DMS 273 treated with DMSO at 0.1 percent for 48 hours (cell line): ENCODE results near the gene ACP3.

Source experiments
- DNase-seq: peaks from one replicate; lab custom pipeline; 2025; lab: John Stamatoyannopoulos, UW

ACP3 gene

GRCh38 chr3:132318451-132318850, 1.2 kb downstream of the ACP3 start:
- peak; percentile 53 for DNase-seq

DNA sequence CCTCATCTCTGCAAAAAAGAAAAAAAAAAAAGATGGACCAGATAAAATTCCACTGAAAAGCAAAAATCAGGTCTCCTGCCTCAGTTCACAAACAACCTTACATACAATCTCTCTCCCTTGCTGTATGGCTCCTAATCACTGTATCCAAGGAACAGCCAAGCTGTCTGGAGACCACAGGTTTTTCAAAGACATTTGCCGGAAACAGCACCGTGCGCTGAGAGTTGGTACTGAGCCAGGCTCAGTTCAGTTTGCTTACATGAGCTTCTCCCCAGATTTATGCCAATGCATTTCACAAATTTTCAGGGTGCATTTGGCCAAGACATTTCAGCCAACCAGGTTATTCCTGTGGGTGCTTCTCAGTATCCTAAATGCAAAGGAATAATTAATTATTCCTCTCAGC, 4.1 kb downstream of the ACP3 start:
- no peak for DNase-seq

DNA sequence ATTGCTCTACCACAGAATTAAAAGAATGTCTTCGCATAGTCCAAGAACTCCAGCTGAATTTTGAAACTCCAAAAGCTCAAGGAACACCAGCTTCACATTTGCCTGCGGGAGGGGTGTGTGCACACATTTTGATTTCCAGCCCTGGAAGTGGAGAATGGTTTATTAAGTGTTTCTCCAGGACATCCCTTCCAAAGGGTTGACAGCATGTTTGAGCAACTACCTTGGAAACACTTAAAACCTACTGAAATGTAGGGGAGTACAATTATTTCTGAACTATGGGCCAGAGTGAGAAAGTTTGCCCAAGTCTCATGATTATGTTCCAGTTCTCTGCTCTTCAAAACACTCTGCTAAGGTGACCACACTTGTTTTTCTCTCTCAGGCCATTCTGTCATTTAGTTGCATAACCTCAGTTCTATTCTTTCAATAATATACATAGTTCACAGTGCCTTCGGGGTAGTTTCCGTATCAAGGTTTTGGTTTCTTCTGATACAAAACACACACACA, 7.9 kb downstream of the ACP3 start:
- DNase-seq, result no peak

- no peak for DNase-seq
These were observed 8.4 kb downstream of the ACP3 start for GRCh38 chr3:132325634-132326033.

DNA sequence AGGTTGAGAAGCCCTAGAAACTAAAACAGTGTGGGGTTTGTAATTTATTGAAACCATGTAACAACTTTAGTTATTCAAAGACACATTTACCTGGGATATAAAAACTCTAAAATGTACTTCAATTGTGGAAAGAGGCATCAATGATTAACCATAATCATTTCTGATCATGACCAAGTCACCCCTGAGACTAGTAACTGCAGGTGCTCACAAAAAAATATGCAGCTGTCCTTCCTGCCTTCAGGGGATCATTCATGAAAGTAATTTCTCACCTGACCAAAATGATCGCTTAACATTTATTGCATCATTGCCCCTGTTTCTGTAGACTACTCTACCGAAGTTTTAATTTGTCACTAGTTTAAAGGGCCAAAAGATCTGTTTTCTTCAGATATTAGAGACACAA, 9.0 kb downstream of the ACP3 start:
- no peak for DNase-seq

- no peak for DNase-seq
These were observed 14.9 kb downstream of the ACP3 start for GRCh38 chr3:132332082-132332481.

DNA sequence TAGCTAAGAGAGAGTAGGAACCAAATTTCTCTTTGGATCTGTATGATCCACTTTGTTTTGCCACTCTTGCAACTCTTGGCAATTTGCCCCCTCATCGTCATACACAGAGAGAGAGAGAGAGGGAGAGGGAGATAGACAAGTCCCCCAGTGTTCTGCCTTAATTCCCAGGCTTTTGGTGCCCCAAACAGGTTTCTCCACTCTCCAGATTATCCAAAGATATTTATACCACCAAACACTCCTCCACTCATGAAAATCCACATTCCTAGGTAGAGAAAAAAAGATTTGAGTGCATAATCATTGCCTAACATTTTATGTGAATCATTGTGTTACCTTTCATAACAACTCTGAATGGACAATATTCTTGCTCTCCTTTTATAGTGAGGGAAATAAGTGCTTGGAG, 15.3 kb downstream of the ACP3 start:
- DNase-seq, result no peak

DNA sequence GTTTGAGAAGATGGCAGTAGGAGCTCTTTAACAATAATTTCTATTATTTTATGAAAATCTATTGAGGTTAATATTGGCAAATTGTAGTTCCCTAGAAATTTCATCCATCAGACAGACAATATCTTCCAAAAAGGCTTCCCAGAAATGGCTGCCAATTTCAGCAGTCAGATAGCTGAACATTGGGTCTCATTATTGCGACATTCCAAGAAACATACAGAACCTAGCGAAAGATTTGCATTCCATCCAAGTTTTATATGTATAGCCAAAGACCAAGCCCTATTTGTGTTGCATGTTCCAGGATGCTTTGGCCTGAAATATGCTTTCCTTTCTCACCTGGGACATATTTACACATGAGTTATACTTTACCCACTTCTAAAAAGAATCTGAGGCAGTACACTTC, 24.5 kb downstream of the ACP3 start:
- no peak for DNase-seq

GRCh38 chr3:132342183-132342582, 25.0 kb downstream of the ACP3 start:
- DNase-seq, result no peak

GRCh38 chr3:132342610-132343009, 25.4 kb downstream of the ACP3 start:
- DNase-seq, result no peak

GRCh38 chr3:132343018-132343612, 25.9 kb downstream of the ACP3 start:
- DNase-seq, result peak; percentile 56

DNA sequence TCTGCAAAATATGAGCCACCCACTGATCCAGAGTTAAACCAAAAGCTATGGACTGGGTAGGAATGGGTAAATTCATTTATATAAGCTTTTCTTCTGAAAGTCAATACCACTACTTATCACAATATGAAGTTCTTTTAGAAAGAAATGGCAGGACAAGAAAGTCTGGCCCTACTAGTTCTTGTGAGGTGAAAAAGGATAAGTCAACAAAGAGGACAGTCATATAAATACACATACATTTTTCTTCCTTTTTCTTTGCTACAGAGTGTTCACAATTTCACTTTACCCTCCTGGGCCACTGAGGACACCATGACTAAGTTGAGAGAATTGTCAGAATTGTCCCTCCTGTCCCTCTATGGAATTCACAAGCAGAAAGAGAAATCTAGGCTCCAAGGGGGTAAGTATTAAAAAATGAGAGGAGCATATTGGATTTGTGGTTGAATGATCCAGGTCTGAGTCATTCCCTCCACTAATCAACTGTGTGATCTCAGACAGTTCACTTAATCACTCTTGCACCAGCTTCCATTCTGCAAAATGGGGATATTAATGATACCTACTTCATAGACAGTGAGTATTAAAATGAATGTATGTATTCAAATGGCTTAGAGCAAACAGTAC, 27.6 kb downstream of the ACP3 start:
- DNase-seq, result no peak

DNA sequence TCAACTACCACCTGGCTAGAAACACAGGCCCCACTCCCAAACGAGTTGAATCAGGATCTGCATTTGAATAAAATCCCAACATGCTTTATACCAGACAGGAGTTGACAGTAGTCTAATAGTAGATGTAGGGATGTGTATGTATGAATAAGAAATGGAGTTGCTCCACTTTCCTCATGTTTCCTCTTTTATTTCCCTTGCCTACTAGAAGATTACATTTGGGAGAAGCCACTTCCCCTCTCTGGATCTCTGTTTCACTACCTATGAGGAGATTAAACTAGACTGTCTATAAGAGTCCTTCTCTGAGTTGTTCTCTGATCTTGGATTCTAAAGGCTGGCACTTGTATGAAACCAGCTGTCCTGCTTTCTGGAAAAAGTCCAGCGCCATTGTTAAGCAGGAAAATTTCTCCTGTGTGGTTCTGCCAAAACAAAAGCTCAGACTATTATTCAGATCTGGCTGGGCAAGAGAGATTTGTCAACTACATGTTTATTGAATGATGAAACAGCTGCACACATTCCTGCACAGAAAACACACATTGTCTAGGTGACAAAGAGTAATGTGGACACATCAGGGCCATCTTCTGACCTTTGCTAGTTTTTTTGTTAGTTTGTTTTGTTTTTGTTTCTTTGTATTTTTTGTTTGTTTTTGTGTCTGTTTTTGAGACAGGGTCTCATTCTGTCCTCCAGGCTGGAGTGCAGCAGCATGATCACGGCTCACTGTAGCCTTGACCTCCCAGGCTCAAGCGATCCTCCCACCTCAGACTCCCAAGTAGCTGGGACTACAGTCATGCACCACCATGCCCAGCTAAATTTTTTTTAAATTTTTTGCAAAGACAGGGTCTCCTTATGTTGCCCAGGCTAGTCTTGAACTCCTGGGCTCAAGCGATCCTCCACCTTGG, 29.9 kb downstream of the ACP3 start:
- no peak for DNase-seq

DNA sequence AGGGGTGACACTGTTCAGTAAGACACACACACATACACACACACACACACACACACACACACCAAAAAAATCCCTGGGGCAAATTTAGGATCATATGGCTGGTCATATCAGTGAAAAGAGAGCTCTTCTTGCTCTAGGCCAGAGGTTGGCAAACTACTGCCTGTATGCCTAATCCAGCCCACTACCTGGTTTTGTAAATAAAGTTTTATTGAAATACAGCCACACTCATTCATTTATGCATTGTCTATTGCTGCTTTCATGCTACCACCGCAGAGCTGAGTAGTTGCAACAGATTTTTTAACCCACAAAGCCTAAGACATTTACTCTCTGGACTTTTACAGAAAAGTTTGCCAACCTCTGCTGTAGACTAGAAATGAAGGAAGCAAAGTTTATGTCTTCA, 30.6 kb downstream of the ACP3 start:
- DNase-seq, result no peak

- no peak for DNase-seq
These were observed 31.3 kb downstream of the ACP3 start for GRCh38 chr3:132348531-132348930.

- DNase-seq, result no peak
These were observed 33.6 kb downstream of the ACP3 start for GRCh38 chr3:132350814-132351213.

- DNase-seq, result no peak
These were observed 34.1 kb downstream of the ACP3 start for GRCh38 chr3:132351222-132351806.

- peak; percentile 48 for DNase-seq
These were observed 35.4 kb downstream of the ACP3 start for GRCh38 chr3:132352556-132353143.

- no peak for DNase-seq
These were observed 37.9 kb downstream of the ACP3 start for GRCh38 chr3:132354916-132355702.

GRCh38 chr3:132356568-132356967, 39.4 kb downstream of the ACP3 start:
- DNase-seq, result no peak

DNA sequence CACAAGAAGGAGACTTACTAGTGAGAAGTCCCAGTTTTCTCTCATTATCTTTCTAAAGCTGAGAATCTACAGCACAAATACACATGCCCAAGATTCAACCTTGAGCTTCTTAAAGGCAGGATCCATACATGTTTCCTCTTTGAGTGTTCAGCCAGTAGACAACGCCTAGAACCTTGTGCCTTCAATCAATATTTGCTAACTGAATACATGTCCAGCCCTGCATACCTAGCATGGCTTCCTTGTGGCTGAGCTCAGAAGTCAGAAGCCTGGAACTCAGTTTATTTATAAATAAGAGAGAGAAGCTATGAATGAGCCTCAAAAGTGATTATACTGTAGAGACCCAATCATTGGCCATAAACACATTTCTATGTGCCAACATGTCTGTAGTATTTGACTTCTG, 43.5 kb downstream of the ACP3 start:
- DNase-seq, result no peak
